Measurements from ENCODE around the gene SLC1A4.
A peak's percentile ranks its signal among the peaks of the same experiment; 100 is the strongest.
"Not testable (repeated sequence)": the region's sequence is repeated elsewhere in the genome, so short reads cannot be mapped to it uniquely, and the experiment has no call there.

Gene SLC1A4

GRCh38 chr2:64966017-64966416 is 23.2 kb upstream of the SLC1A4 start:
- no peak for DNase-seq

- DNase-seq = no peak
These were observed 22.4 kb upstream of the SLC1A4 start for GRCh38 chr2:64966839-64967238.

- no peak for DNase-seq
These were observed 21.6 kb upstream of the SLC1A4 start for GRCh38 chr2:64967601-64968000.

- DNase-seq = not testable (repeated sequence)
These were observed 20.1 kb upstream of the SLC1A4 start for GRCh38 chr2:64969086-64969485.

GRCh38 chr2:64970495-64970894 is 18.7 kb upstream of the SLC1A4 start:
- no peak for DNase-seq

- DNase-seq = peak; percentile 62
These were observed 16.8 kb upstream of the SLC1A4 start for GRCh38 chr2:64972426-64972825.

GRCh38 chr2:64972876-64973275 is 16.3 kb upstream of the SLC1A4 start:
- DNase-seq = no peak

- DNase-seq = peak; percentile 56
These were observed 13.9 kb upstream of the SLC1A4 start for GRCh38 chr2:64975232-64975821.

GRCh38 chr2:64976276-64976675 is 12.9 kb upstream of the SLC1A4 start:
- no peak for DNase-seq

GRCh38 chr2:64978514-64979268 is 10.5 kb upstream of the SLC1A4 start:
- no peak for DNase-seq

- no peak for DNase-seq
These were observed 9.5 kb upstream of the SLC1A4 start for GRCh38 chr2:64979744-64980143.

GRCh38 chr2:64980183-64980582 is 9.0 kb upstream of the SLC1A4 start:
- DNase-seq = no peak

GRCh38 chr2:64982311-64982857 is 6.8 kb upstream of the SLC1A4 start:
- no peak for DNase-seq

- no peak for DNase-seq
These were observed 6.3 kb upstream of the SLC1A4 start for GRCh38 chr2:64982932-64983331.

GRCh38 chr2:64985447-64985846 is 3.8 kb upstream of the SLC1A4 start:
- no peak for DNase-seq

GRCh38 chr2:64987001-64987955 is 1.9 kb upstream of the SLC1A4 start:
- no peak for DNase-seq

- no peak for DNase-seq
These were observed 1.2 kb upstream of the SLC1A4 start for GRCh38 chr2:64987956-64988419.

- peak; percentile 87 for DNase-seq
These were observed 626 bp upstream of the SLC1A4 start for GRCh38 chr2:64988420-64989125.

- peak; percentile 40 for DNase-seq
These were observed 899 bp downstream of the SLC1A4 start for GRCh38 chr2:64989982-64990614.

GRCh38 chr2:64990876-64991275 is 1.7 kb downstream of the SLC1A4 start:
- DNase-seq = peak; percentile 58

- DNase-seq = no peak
These were observed 3.0 kb downstream of the SLC1A4 start for GRCh38 chr2:64992218-64992617.

- DNase-seq = no peak
These were observed 3.8 kb downstream of the SLC1A4 start for GRCh38 chr2:64992990-64993389.

Measured in femur (tissue), 1 donor.